NCI-H510A (cell line): Measurements from ENCODE around the gene YPEL5.
A peak's percentile ranks its signal among the peaks of the same experiment; 100 is the strongest.

Experiments used
- DNase-seq: peaks from one replicate; lab custom pipeline; 2025; lab: John Stamatoyannopoulos, UW

YPEL5 gene

GRCh38 chr2:30205456-30205855 lies 58.6 kb downstream of the YPEL5 start:
- DNase-seq: no peak

GRCh38 chr2:30206461-30207430 lies 59.9 kb downstream of the YPEL5 start:
- DNase-seq: no peak

- peak; percentile 43 for DNase-seq
These were observed 61.6 kb downstream of the YPEL5 start for GRCh38 chr2:30208453-30208852.

GRCh38 chr2:30209227-30209626 lies 62.4 kb downstream of the YPEL5 start:
- no peak for DNase-seq
